Ecto neural progenitor cell (in vitro differentiated cells): ENCODE measurements around the gene ARMC8.
A peak's percentile ranks its signal among the peaks of the same experiment; 100 is the strongest.

Experiments
- DNase-seq: peaks from one replicate; pipeline ENCODE4 v3.0.0-alpha.2; 2018; ENCODE audit warnings: low spot score

ARMC8 gene

DNA sequence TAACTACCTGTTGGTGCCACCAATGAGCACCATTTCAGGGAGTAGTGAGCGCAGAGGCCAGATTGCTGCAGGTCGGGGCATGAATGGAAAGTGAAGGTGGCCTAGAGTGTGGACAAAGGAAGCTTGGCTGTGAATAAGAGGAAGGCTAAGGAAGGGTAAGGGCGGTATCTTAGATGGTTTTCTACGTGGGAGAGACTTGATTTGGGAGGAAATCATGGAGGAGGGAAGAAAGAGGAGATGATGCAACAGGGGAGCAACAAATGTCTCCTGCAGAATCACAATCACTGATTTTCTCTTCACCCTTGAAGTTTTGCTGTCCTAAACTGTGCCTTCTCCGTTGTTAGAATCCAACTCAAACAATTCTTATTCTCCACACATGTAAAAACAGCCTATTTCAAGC is 120.8 kb downstream of the ARMC8 start:
- DNase-seq: no peak

GRCh38 chr3:138308783-138309182 is 121.7 kb downstream of the ARMC8 start:
- no peak for DNase-seq

DNA sequence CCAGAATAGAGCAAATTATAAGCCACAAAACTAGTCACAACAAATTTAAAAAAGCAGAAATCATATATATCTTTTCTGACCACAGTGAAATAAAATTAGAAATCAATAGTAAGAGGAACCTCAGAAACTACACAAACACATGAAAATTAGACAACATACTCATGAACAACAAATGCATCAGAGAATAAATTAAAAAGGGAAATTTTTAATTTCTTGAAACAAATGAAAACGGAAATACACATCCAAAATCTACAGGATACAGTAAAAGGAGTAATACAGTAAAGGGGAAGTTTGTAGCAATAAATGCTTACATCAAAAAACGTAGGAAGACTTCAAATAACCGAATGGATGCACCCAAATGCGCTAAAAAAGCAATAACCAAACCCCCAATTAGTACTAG is 123.4 kb downstream of the ARMC8 start:
- DNase-seq: no peak

DNA sequence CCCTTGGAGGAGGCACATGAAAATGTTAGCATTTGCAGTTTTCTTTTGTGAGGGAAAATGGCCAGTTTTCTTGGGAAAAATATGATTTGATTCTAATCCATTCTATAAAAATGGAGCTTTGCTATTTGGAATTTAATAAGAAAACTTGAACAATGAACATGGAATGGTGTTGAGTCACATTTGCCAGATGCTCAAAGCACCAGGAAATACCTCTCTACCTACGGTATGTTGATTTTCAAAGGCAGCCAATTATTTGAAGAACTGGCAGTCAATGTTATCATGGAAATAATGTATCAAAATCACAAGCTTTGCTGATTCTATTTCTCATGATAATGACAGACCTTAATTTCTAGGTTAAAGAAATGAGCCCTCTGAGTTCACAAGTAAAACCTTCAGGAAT is 127.7 kb downstream of the ARMC8 start:
- DNase-seq: no peak

- DNase-seq: no peak
Measured at GRCh38 chr3:138317687-138318086, 130.6 kb downstream of the ARMC8 start.

GRCh38 chr3:138323971-138324370 is 136.9 kb downstream of the ARMC8 start:
- no peak for DNase-seq

- DNase-seq: no peak
Measured at GRCh38 chr3:138325990-138326389, 138.9 kb downstream of the ARMC8 start.

GRCh38 chr3:138326866-138327595 is 139.9 kb downstream of the ARMC8 start:
- DNase-seq: no peak

GRCh38 chr3:138327831-138328230 is 140.7 kb downstream of the ARMC8 start:
- no peak for DNase-seq

GRCh38 chr3:138328341-138328740 is 141.2 kb downstream of the ARMC8 start:
- DNase-seq: no peak

GRCh38 chr3:138329127-138329983 is 142.3 kb downstream of the ARMC8 start, which contains the start of gene NME9:
NME9 (minus strand) TSS chr3:138329851; CDS start chr3:138329335, 516 bp downstream.
- peak; percentile 96 for DNase-seq

GRCh38 chr3:138329984-138330293 is 142.8 kb downstream of the ARMC8 start:
- no peak for DNase-seq

GRCh38 chr3:138331143-138331894 is 144.2 kb downstream of the ARMC8 start:
- no peak for DNase-seq

- DNase-seq: no peak
Measured at GRCh38 chr3:138332472-138333073, 145.5 kb downstream of the ARMC8 start.

DNA sequence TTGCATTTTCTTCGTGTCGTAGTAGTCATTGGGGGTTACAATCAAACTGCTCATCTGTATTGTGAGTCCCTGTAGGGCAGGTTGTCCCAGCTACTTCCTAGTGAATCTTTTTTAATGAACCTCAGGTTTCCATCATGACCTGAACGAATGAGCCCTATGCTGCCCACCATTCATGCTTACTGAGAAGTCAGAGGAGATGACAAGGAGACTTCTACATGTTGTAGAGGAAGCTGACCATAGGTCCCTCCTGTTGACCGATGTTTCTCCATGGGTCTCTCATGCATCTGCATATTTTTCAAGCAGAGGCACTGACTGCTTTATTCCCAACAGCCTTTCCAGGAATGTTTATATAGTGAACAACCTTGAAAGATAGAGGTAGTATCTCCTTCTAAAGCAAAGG is 147.5 kb downstream of the ARMC8 start:
- peak; percentile 15 for DNase-seq

DNA sequence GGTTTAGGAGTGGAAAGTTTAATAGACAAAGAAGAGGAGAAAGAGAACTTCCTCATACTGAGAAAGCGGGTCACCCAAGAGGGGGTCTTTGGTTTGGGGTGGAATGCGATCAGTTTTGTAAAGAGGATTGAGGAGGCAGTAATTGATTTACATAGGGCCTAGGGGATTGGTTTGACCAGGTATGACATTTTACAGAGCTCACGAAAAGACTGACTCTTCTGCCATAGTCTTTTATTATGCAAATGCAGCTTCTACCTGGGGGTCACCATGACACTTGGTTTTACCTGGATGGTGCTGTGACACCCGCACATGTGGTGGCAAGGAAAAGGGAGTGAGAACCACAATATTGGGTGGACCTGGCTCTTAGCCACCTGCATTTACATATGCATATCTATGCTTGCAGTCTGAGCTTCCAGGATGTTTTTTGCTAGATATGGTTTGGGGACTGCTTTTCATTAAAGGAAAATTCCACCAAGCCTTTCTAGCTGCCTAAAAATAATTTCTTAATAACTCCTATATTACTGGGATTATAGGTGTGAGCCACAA is 149.4 kb downstream of the ARMC8 start:
- DNase-seq: peak; percentile 24

DNA sequence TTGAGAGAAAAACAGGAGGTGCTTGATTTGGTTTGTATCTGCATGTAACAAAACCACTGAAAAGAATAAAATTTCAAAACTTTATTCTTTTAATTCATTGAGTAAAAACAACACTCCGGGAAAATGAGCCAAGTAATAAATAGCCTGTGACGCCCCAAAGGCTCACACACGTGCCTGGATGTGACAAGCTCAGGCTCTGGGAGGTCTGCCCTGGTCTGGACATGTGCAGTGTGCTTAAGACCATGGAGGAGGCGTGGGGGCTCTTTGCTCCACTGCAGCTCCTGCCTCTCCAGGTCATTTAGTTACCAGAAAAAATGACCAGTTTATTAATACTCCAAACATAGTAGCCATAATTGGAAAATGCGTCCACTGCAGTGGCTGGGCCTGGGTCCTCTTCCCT is 151.1 kb downstream of the ARMC8 start:
- DNase-seq: no peak

GRCh38 chr3:138338811-138339210 is 151.7 kb downstream of the ARMC8 start:
- no peak for DNase-seq

DNA sequence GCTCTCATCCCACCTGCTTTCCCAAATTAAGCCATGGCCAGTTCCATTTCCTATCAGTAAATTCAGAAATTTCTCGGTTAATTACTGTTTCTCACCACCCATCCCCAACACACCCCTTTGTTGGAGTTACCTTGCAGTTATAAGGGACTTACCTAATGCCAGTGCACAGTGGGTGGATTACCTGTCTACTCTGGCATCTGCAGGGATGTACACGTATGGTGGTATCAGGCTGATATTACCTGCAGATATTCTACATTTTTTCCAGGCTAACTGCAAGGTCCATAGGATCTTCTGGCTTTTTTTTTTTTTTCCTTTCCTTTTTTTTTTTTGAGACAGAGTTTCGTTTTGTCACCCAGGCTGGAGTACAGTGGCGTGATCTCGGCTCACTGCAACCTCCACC is 153.4 kb downstream of the ARMC8 start:
- no peak for DNase-seq

DNA sequence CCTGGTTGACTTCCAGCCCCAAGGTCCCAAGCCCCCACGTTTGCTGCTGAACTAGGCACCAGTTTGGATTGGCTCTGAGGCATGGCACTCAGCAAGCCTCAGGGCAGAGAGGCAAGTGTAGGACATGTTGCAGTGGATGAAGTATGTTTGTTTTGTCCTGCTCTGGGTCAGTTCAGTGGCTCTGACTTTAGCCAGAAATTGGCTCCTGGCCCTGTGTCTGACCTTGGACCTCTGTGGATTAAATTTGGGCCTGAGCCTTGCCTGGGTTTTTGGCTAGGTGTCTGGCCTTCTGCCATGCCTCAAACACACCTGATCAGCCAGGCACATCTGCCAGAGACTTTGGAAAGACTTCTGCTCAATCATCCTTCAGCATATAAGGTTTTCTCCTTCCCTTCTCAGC is 157.7 kb downstream of the ARMC8 start:
- DNase-seq: no peak
